ENCODE data around the gene SMIM32. TPM values are rescaled to one million over a fixed set of nuclear protein-coding genes. Genes with fewer than 3 reads are reported as not detected.

SMIM32 gene
- total RNA-seq: not detected

- Histone ChIP-seq H3K9me3 (no peaks in the 10 kb centered on the region), H3K27ac (no peak within 1 kb of the TSS), H3K4me1 (peaks cover 0 to 10% of the 10 kb centered on the region in 2 donors), H3K27me3 (peaks cover 0 to 50% of the 10 kb centered on the region in 2 donors), H3K4me3 (peak within 1 kb of the TSS; percentile 36 to 61 (median 40)), H3K36me3 (peaks cover 4% of the 10 kb centered on the region)
- TF ChIP-seq CTCF (IDR thresholded peaks at IDR 0.05) (no peak), POLR2AphosphoS5 (IDR thresholded peaks at IDR 0.05) (no peak), POLR2A (IDR thresholded peaks at IDR 0.05) (no peak)
- intact Hi-C loops (cut with DNase I; ENCODE audit: low total_unique reads): no loop called here
- no peak for DNase-seq (ENCODE audit: low spot score in 2 of 2)
Observed at GRCh38 chr5:136192526-136193321, at the start of gene SMIM32. Gene SMIM32 (minus strand): TSS chr5:136193162. CDS start chr5:136192524, 638 bp downstream.

- DNase-seq (ENCODE audit: low spot score in 2 of 2): no peak
- intact Hi-C loops (cut with DNase I; ENCODE audit: low total_unique reads): no loop called here
- Histone ChIP-seq H3K4me3 (no peak overlapping the region), H3K27me3 (no peaks in the 10 kb centered on the region), H3K27ac (no peak overlapping the region), H3K9me3 (no peaks in the 10 kb centered on the region), H3K36me3 (no peaks in the 10 kb centered on the region), H3K4me1 (no peaks in the 10 kb centered on the region)
- TF ChIP-seq POLR2AphosphoS5 (IDR thresholded peaks at IDR 0.05): no peak
- no peak for TF ChIP-seq POLR2A (IDR thresholded peaks at IDR 0.05)
- TF ChIP-seq CTCF (IDR thresholded peaks at IDR 0.05): no peak
Observed at GRCh38 chr5:136242611-136243010, 49.6 kb upstream of the SMIM32 start.

GRCh38 chr5:136242136-136242535 is 49.2 kb upstream of the SMIM32 start:
- Histone ChIP-seq H3K27ac (no peak overlapping the region), H3K36me3 (no peaks in the 10 kb centered on the region), H3K9me3 (no peaks in the 10 kb centered on the region), H3K4me3 (no peak overlapping the region), H3K4me1 (no peaks in the 10 kb centered on the region), H3K27me3 (no peaks in the 10 kb centered on the region)
- DNase-seq (ENCODE audit: low spot score in 2 of 2): no peak
- TF ChIP-seq POLR2AphosphoS5 (IDR thresholded peaks at IDR 0.05) (no peak), CTCF (IDR thresholded peaks at IDR 0.05) (no peak)
- intact Hi-C loops (cut with DNase I; ENCODE audit: low total_unique reads): no loop called here

- no peak for DNase-seq (ENCODE audit: low spot score in 2 of 2)
- no peak overlapping the region for H3K27ac ChIP-seq
- no peaks in the 10 kb centered on the region for H3K27me3 ChIP-seq
- H3K4me1 ChIP-seq: no peaks in the 10 kb centered on the region
- no peak overlapping the region for H3K4me3 ChIP-seq
- TF ChIP-seq CTCF (IDR thresholded peaks at IDR 0.05) (no peak), POLR2AphosphoS5 (IDR thresholded peaks at IDR 0.05) (no peak), POLR2A (IDR thresholded peaks at IDR 0.05) (no peak)
- no peaks in the 10 kb centered on the region for H3K36me3 ChIP-seq
- intact Hi-C loops (cut with DNase I; ENCODE audit: low total_unique reads): no loop called here
- H3K9me3 ChIP-seq: no peaks in the 10 kb centered on the region
Observed at GRCh38 chr5:136240894-136241293, 47.9 kb upstream of the SMIM32 start.

- no peaks in the 10 kb centered on the region for H3K4me1 ChIP-seq
- no peak overlapping the region for H3K27ac ChIP-seq
- H3K36me3 ChIP-seq: no peaks in the 10 kb centered on the region
- H3K4me3 ChIP-seq: no peak overlapping the region
- no peak for TF ChIP-seq CTCF (IDR thresholded peaks at IDR 0.05)
- TF ChIP-seq POLR2A (IDR thresholded peaks at IDR 0.05): no peak
- TF ChIP-seq POLR2AphosphoS5 (IDR thresholded peaks at IDR 0.05): no peak
- no peak for DNase-seq (ENCODE audit: low spot score in 2 of 2)
- intact Hi-C loops (cut with DNase I; ENCODE audit: low total_unique reads): loop anchor here (10.0 kb wide), 1 partner anchor 1558 kb away; no protein-coding TSS in a partner anchor
- H3K9me3 ChIP-seq: no peaks in the 10 kb centered on the region
- H3K27me3 ChIP-seq: no peaks in the 10 kb centered on the region
Observed at GRCh38 chr5:136236479-136237083, 43.6 kb upstream of the SMIM32 start.
